ENCODE data around the gene CCDC169. TPM values are rescaled to one million over a fixed set of nuclear protein-coding genes. Genes with fewer than 3 reads are reported as not detected.

Gene CCDC169
- total and polyA plus RNA-seq, 3 donors from 2014 or later = 37.0 to 174 (median 74.1) TPM

GRCh38 chr13:36188441-36188840 is 109.2 kb downstream of the CCDC169 start:
- no peak overlapping the region for H3K4me3 ChIP-seq
- WGBS, 2 donors = 96 to 100% methylated on average over 1 of the region's 1 CpG
- intact Hi-C loops (cut with DNase I; ENCODE audit: low total_unique reads) = no loop called here
- no peak overlapping the region for H3K27ac ChIP-seq
- no peaks in the 10 kb centered on the region for H3K9me3 ChIP-seq
- TF ChIP-seq POLR2A (IDR thresholded peaks at IDR 0.05) (no peak), CTCF (IDR thresholded peaks at IDR 0.05) (no peak)
- no peaks in the 10 kb centered on the region for H3K27me3 ChIP-seq
- no peaks in the 10 kb centered on the region for H3K4me1 ChIP-seq
- H3K36me3 ChIP-seq (ENCODE audit: low read depth, missing control alignments) = no peaks in the 10 kb centered on the region
- no peak for DNase-seq

- Histone ChIP-seq H3K36me3 (ENCODE audit: low read depth, missing control alignments) (no peaks in the 10 kb centered on the region), H3K27me3 (no peaks in the 10 kb centered on the region), H3K27ac (no peak overlapping the region), H3K4me1 (no peaks in the 10 kb centered on the region), H3K4me3 (no peak overlapping the region), H3K9me3 (no peaks in the 10 kb centered on the region)
- DNase-seq = no peak
- intact Hi-C loops (cut with DNase I; ENCODE audit: low total_unique reads) = no loop called here
- TF ChIP-seq CTCF (IDR thresholded peaks at IDR 0.05) (no peak), POLR2A (IDR thresholded peaks at IDR 0.05) (no peak)
These were observed 113.7 kb downstream of the CCDC169 start for GRCh38 chr13:36183901-36184300.

Small RNA genes lying within 50 kb of the gene (small RNA-seq; reads per million reads assigned to genes)
- 0 reads per million in 2 donors for gene RNU6-71P

Other genes with a start within 250 kb of the CCDC169 start
- gene DCLK1, start 166.4 kb downstream of the CCDC169 start, total RNA-seq = 1 to 10 TPM; 4.5 to 4.9 TPM
- 8.9 TPM for gene DCLK1, start 166.4 kb downstream of the CCDC169 start, polyA plus RNA-seq (ENCODE audit: insufficient read depth, low read depth, low replicate concordance)
- 10 to 100 TPM; 10.8 to 17.9 TPM for gene SOHLH2, start 83.3 kb downstream of the CCDC169 start, total RNA-seq
- gene SOHLH2, start 83.3 kb downstream of the CCDC169 start, polyA plus RNA-seq (ENCODE audit: insufficient read depth, low read depth, low replicate concordance) = 43.6 TPM
- 10 to 100 TPM; 43.3 to 48.9 TPM for gene SPART, start 48.6 kb upstream of the CCDC169 start, total RNA-seq
- 66.2 TPM for gene SPART, start 48.6 kb upstream of the CCDC169 start, polyA plus RNA-seq (ENCODE audit: insufficient read depth, low read depth, low replicate concordance)
- 10 to 100 TPM; 48.9 to 58.9 TPM for gene CCNA1, start 134.7 kb upstream of the CCDC169 start, total RNA-seq
- 204 TPM for gene CCNA1, start 134.7 kb upstream of the CCDC169 start, polyA plus RNA-seq (ENCODE audit: insufficient read depth, low read depth, low replicate concordance)

Data from testis (tissue), 3 donors.